H7 (cell line): ENCODE results near the gene FCHO2. TPM values are rescaled to one million over a fixed set of nuclear protein-coding genes. Genes with fewer than 3 reads are reported as not detected.

ENCODE experiments used
- DNase-seq: peaks from one replicate; pipeline ENCODE4 v3.0.0; 2012
- H3K27me3 ChIP-seq: 2 replicates; pipeline ENCODE4 v1.6.0; 2011; ENCODE audit warnings: mild to moderate bottlenecking, low read length; ENCODE audit not compliant: control insufficient read depth, insufficient read depth
- H3K36me3 ChIP-seq: replicated peaks from 2 replicates; pipeline ENCODE4 v1.5.1; 2011; ENCODE audit warnings: low read length; ENCODE audit not compliant: control insufficient read depth, insufficient read depth
- H3K4me3 ChIP-seq: 2 replicates; pipeline ENCODE4 v1.5.1; 2011; ENCODE audit warnings: low read depth, mild to moderate bottlenecking, control low read depth, low read length, moderate library complexity; ENCODE audit not compliant: insufficient read depth
- total RNA-seq: library from RNA; depleted of rRNA; stranded (reverse); fragments of >200 nt; shearing (Covaris generic); gene quantifications from 2 replicates; pipeline ENCODE4 v1.2.3, GENCODE V29; 2014

The FCHO2 gene
- total RNA-seq, 1 experiment from 2014 or later = 4.6 TPM

- DNase-seq = no peak
- no peak overlapping the region for H3K4me3 ChIP-seq
- H3K36me3 ChIP-seq = no peaks in the 10 kb centered on the region
- no peaks in the 10 kb centered on the region for H3K27me3 ChIP-seq
Measured at GRCh38 chr5:73031839-73032238, 76.0 kb downstream of the FCHO2 start.

- no peak for DNase-seq
- no peaks in the 10 kb centered on the region for H3K27me3 ChIP-seq
- H3K4me3 ChIP-seq = no peak overlapping the region
- no peaks in the 10 kb centered on the region for H3K36me3 ChIP-seq
Measured at GRCh38 chr5:73032635-73033034, 76.8 kb downstream of the FCHO2 start.

- Histone ChIP-seq H3K36me3 (no peaks in the 10 kb centered on the region), H3K4me3 (no peak overlapping the region)
- DNase-seq = no peak
Measured at GRCh38 chr5:73037545-73037944, 81.7 kb downstream of the FCHO2 start.

GRCh38 chr5:73039082-73039481 lies 83.2 kb downstream of the FCHO2 start:
- peak; percentile 23 for DNase-seq
- Histone ChIP-seq H3K27me3 (no peaks in the 10 kb centered on the region), H3K4me3 (no peak overlapping the region), H3K36me3 (no peaks in the 10 kb centered on the region)

More at GRCh38 chr5:73037545-73037944, 81.7 kb downstream of the FCHO2 start:
- H3K27me3 ChIP-seq = no peaks in the 10 kb centered on the region

DNA sequence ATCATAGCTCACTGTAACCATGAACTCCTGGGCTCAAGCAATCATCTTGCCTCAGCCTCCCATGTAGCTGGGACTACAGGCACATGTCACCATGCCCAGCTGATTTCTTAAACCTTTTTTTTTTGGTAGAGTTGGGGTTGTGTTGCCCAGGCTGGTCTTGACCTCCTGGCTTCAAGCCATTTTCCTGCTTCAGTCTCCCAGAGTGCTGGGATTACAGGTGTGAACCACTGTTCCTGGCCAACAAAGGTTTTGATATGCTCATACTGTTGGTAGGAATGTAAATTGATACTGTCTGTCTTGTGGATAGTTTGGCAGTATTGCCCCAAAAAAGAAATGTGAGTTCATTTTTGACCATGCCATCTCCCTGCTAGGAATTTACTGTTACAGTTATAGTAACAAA lies 87.2 kb downstream of the FCHO2 start:
- H3K36me3 ChIP-seq = no peaks in the 10 kb centered on the region
- H3K4me3 ChIP-seq = no peak overlapping the region
- no peaks in the 10 kb centered on the region for H3K27me3 ChIP-seq
- DNase-seq = no peak

GRCh38 chr5:73044546-73044945 lies 88.7 kb downstream of the FCHO2 start:
- H3K27me3 ChIP-seq = no peaks in the 10 kb centered on the region
- H3K36me3 ChIP-seq = no peaks in the 10 kb centered on the region
- DNase-seq = no peak
- H3K4me3 ChIP-seq = no peak overlapping the region

- DNase-seq = no peak
- H3K36me3 ChIP-seq = no peaks in the 10 kb centered on the region
- H3K27me3 ChIP-seq = no peaks in the 10 kb centered on the region
- no peak overlapping the region for H3K4me3 ChIP-seq
Measured at GRCh38 chr5:73045623-73046022, 89.8 kb downstream of the FCHO2 start.

- Histone ChIP-seq H3K4me3 (no peak overlapping the region), H3K36me3 (no peaks in the 10 kb centered on the region), H3K27me3 (no peaks in the 10 kb centered on the region)
- DNase-seq = no peak
Measured at GRCh38 chr5:73061593-73061992, 105.8 kb downstream of the FCHO2 start.

- Histone ChIP-seq H3K27me3 (no peaks in the 10 kb centered on the region), H3K4me3 (no peak overlapping the region), H3K36me3 (peaks cover 2% of the 10 kb centered on the region; the same call in 1 of the 2 replicates)
- DNase-seq = no peak
Measured at GRCh38 chr5:73066466-73066865, 110.6 kb downstream of the FCHO2 start.

DNA sequence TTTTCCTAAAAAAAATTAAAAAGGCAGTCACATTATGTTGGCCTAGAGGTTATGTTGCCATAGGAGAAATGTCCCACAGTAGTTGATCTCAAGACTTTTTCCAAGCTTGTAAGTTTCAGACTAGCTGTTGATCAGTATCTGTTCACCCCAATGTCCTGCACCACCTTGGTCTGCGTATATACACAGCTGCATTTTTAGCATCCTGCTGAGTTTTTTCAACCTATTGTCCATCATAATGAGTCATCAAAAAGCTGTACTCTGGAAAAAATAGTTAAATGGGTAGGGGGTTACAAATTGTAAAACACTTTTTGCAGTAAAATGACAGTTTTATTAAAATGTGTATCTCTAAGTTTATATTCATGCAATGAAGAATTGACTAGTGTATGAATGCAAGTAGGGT lies 111.4 kb downstream of the FCHO2 start:
- H3K36me3 ChIP-seq = peaks cover 2% of the 10 kb centered on the region; the same call in 1 of the 2 replicates
- H3K4me3 ChIP-seq = no peak overlapping the region
- no peak for DNase-seq
- no peaks in the 10 kb centered on the region for H3K27me3 ChIP-seq

GRCh38 chr5:73081093-73081492 lies 125.3 kb downstream of the FCHO2 start:
- DNase-seq = no peak
- H3K4me3 ChIP-seq = no peak overlapping the region
- H3K36me3 ChIP-seq = no peaks in the 10 kb centered on the region
- no peaks in the 10 kb centered on the region for H3K27me3 ChIP-seq

DNA sequence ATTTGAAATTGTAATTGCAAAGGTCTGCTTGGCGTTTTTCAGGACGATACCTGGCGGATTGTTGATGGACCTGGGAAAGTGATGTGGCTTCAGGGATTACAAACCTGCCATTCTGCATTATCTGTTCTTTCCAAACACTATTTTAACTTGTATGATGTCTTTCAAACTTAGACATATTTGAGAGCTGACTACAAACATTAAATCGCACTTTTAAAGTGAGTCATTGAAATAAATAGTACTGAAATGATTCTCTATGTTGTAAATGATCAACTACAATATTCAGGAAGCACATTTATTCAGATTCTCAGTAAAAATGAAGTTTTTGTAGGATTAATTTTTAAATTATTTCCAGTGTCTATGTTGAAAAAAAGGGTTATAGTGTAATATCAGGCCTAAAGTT lies 132.2 kb downstream of the FCHO2 start:
- H3K36me3 ChIP-seq = no peaks in the 10 kb centered on the region
- no peaks in the 10 kb centered on the region for H3K27me3 ChIP-seq
- DNase-seq = no peak
- no peak overlapping the region for H3K4me3 ChIP-seq

DNA sequence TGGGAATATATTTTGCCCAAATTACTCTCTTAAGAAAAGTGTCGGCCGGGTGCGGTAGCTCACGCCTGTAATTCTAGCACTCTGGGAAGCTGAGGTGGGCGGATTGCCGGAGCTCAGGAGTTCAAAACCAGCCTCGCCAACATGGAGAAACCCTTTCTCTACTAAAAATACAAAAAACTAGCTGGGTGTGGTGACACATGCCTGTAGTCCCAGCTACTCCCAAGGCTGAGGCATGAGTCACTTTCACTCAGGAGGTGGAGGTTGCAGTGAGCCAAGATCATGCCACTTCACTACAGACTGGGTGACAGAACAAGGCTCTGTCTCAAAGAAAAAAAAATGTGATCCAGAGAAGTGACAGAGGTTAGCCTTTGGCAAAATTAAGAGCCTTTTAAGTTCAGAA lies 138.1 kb downstream of the FCHO2 start:
- Histone ChIP-seq H3K36me3 (no peaks in the 10 kb centered on the region), H3K4me3 (no peak overlapping the region), H3K27me3 (no peaks in the 10 kb centered on the region)
- DNase-seq = no peak

DNA sequence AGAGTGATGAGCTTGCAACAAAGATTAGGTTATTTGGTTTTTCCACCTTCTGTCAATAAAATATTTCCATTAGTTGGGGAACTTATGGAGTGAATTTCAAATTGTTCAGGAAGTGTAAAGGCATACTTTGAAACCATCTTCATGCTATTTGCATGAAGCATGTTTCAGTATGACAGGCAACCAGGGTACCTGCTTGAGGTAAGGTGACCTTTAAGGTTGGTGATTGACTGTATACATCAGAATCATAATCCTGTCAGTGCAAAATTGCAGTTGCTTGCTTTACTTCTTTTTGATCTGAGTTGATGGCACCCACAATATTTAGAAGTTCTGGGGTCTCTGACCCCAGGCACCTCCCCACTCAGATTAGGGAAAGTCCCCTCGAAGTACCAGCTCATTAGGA lies 138.6 kb downstream of the FCHO2 start:
- no peak for DNase-seq
- no peaks in the 10 kb centered on the region for H3K27me3 ChIP-seq
- no peak overlapping the region for H3K4me3 ChIP-seq
- no peaks in the 10 kb centered on the region for H3K36me3 ChIP-seq

DNA sequence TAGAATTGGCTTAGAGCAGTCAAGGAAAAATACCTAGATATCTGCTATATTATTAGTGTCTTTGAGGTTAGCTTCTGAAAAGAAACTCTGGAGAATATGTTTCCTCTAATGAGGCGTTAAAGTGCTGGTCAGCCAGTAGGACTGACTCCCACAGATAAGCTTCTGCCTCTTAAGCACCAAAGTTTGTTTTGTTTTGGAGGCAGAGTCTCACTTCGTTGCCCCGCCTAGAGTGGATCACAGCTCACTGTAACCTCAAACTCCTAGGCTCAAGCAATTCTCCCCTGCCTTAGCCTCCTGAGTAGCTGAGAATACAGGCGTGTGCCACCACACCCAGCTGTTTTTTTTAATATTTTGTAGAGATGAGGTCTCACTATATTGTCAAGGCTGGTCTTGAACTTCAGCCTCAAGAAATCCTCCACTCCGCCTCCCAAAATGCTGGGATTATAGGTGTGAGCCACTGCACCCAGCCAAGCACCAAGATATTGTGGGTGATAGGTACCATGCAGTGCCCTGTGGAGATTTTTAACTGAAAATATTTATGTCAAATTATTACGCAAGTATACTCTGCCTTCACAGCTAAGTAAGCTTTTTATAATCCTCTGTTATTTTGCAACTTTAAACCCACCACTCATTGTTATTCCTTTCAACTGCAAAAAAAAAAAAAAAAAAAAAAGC lies 139.9 kb downstream of the FCHO2 start:
- no peak for DNase-seq
- Histone ChIP-seq H3K4me3 (no peak overlapping the region), H3K27me3 (no peaks in the 10 kb centered on the region), H3K36me3 (no peaks in the 10 kb centered on the region)

GRCh38 chr5:73096239-73096575 lies 140.4 kb downstream of the FCHO2 start:
- no peak overlapping the region for H3K4me3 ChIP-seq
- no peaks in the 10 kb centered on the region for H3K36me3 ChIP-seq
- H3K27me3 ChIP-seq = no peaks in the 10 kb centered on the region
- DNase-seq = no peak
